HCT116 (cell line): ENCODE results near the gene NUCB1. TPM values are rescaled to one million over a fixed set of nuclear protein-coding genes. Genes with fewer than 3 reads are reported as not detected.

Experiments
- ATAC-seq: fragments of 200-7000 bp; cut with Tn5 transposase; 2 replicates; pipeline ENCODE4 v1.9.1; 2020; ENCODE audit warnings: mild to moderate bottlenecking, moderate library complexity
- BruUV-seq: library from RNA; stranded (reverse); fragments of 400-500 nt; replicated peaks from 2 replicates; lab custom pipeline; 2021; lab: Mats Ljungman, UMichigan
- CTCF ChIA-PET: fragments of 300-600 bp; sonication (Branson Sonifier 250); formaldehyde crosslinking; loops from one replicate; lab custom pipeline; 2021; ENCODE audit warnings: antibody characterized with exemption; lab: Charles Lee
- POLR2A ChIA-PET: fragments of 300-600, 350-600 bp; sonication (Branson Sonifier 250); formaldehyde crosslinking; loops from one replicate; lab custom pipeline; 2021; ENCODE audit warnings: antibody characterized with exemption; lab: Charles Lee
- RAD21 ChIA-PET, 2 experiments: fragments of 300-600 bp; sonication (Branson Sonifier 250); formaldehyde crosslinking; loops; one replicate each; lab custom pipeline; 2023; ENCODE audit warnings: low total read pairs in 2 of 2; ENCODE audit not compliant: uncharacterized antibody in 2 of 2, unreplicated experiment in 2 of 2, low non-redundant PET in 1 of 2; lab: Charles Lee
- DNase-seq: peaks from one replicate; pipeline ENCODE4 v3.0.0-alpha.2; 2010; ENCODE audit warnings: low read depth, low spot score
- H2AFZ ChIP-seq: fragments of 200-600 bp; shearing (Covaris generic), sonication (generic); 2 replicates; pipeline ENCODE4 v1.6.1; 2017; ENCODE audit warnings: low read depth, mixed run types, mixed read lengths, antibody characterized with exemption, low read length; ENCODE audit not compliant: poor library complexity, severe bottlenecking
- H3K27ac ChIP-seq: 2 replicates; pipeline ENCODE4 v1.5.1; 2012; ENCODE audit warnings: low read depth, low read length
- H3K27me3 ChIP-seq: fragments of 200-600 bp; sonication (generic); 2 replicates; pipeline ENCODE4 v1.6.1; 2016; ENCODE audit warnings: mixed run types, low read length, mixed read lengths; ENCODE audit not compliant: insufficient read depth
- H3K36me3 ChIP-seq, 2 experiments: fragments of 200-500 bp in 1 of 2; fragments of 200-600 bp in 1 of 2; sonication (Bioruptor generic) in 1 of 2; sonication (generic) in 1 of 2; 2 replicates each; pipeline versions ENCODE4 v1.5.1 to v1.6.1; 2014 to 2016; ENCODE audit warnings: low read length in 2 of 2, inconsistent platforms in 1 of 2, mixed read lengths in 1 of 2, mixed run types in 1 of 2; ENCODE audit not compliant: insufficient read depth in 2 of 2, control insufficient read depth in 1 of 2
- H3K4me1 ChIP-seq, 2 experiments: fragments of 200-600 bp in 1 of 2; sonication (generic) in 1 of 2; 2 replicates each; pipeline versions ENCODE4 v1.5.1 to v1.6.1; 2012 to 2017; ENCODE audit warnings: low read length in 2 of 2, inconsistent platforms in 1 of 2, mild to moderate bottlenecking in 1 of 2, mixed read lengths in 1 of 2, mixed run types in 1 of 2, moderate library complexity in 1 of 2; ENCODE audit not compliant: insufficient read depth in 2 of 2, control insufficient read depth in 1 of 2
- H3K4me2 ChIP-seq: fragments of 200-600 bp; sonication (generic); 2 replicates; pipeline ENCODE4 v1.6.1; 2017; ENCODE audit warnings: mixed run types, low read length, mixed read lengths
- H3K4me3 ChIP-seq, 2 experiments: fragments of 200-600 bp in 1 of 2; sonication (generic) in 1 of 2; replicated peaks in 1 of 2; 2 replicates each; pipeline ENCODE4 v1.5.1; 2011 to 2016; ENCODE audit warnings: low read length in 2 of 2, control low read depth in 1 of 2, low read depth in 1 of 2, mild to moderate bottlenecking in 1 of 2, mixed read lengths in 1 of 2, mixed run types in 1 of 2
- H3K79me2 ChIP-seq: fragments of 200-600 bp; sonication (generic); 2 replicates; pipeline ENCODE4 v1.6.1; 2017; ENCODE audit warnings: mild to moderate bottlenecking, mixed run types, low read length, moderate library complexity, mixed read lengths; ENCODE audit not compliant: insufficient read depth
- H3K9ac ChIP-seq: fragments of 200-600 bp; sonication (generic); 2 replicates; pipeline ENCODE4 v1.6.1; 2016; ENCODE audit warnings: low read length, mixed read lengths
- H3K9me2 ChIP-seq: fragments of 200-600 bp; sonication (generic), shearing (Covaris generic); 2 replicates; pipeline ENCODE4 v1.6.1; 2017; ENCODE audit warnings: mixed run types, mild to moderate bottlenecking, moderate library complexity; ENCODE audit not compliant: insufficient read depth
- H3K9me3 ChIP-seq, 2 experiments: fragments of 200-500 bp in 1 of 2; fragments of 200-600 bp in 1 of 2; sonication (Bioruptor generic) in 1 of 2; sonication (generic) in 1 of 2; 2 replicates each; pipeline ENCODE4 v1.6.1; 2014 to 2017; ENCODE audit warnings: low read length in 2 of 2, mixed read lengths in 2 of 2, inconsistent platforms in 1 of 2, low read depth in 1 of 2, mild to moderate bottlenecking in 1 of 2, mixed run types in 1 of 2, moderate library complexity in 1 of 2; ENCODE audit not compliant: control insufficient read depth in 1 of 2, insufficient read depth in 1 of 2
- H4K20me1 ChIP-seq: fragments of 200-600 bp; sonication (generic), shearing (Covaris generic); 2 replicates; pipeline ENCODE4 v1.6.1; 2017; ENCODE audit warnings: mixed run types, mild to moderate bottlenecking, moderate library complexity; ENCODE audit not compliant: insufficient read depth
- EGR1 ChIP-seq: IDR thresholded peaks from 2 replicates; pipeline ENCODE4 v1.6.1; 2012; ENCODE audit warnings: low read depth
- EZH2phosphoT487 ChIP-seq: fragments of 200-600 bp; IDR thresholded peaks from 2 replicates; pipeline ENCODE4 v1.6.1; 2018; ENCODE audit warnings: antibody characterized with exemption, borderline replicate concordance
- MAX ChIP-seq: IDR thresholded peaks from 2 replicates; pipeline ENCODE4 v1.6.1; 2012
- POLR2AphosphoS5 ChIP-seq: IDR thresholded peaks from 2 replicates; pipeline ENCODE4 v1.6.1; 2011; ENCODE audit warnings: mild to moderate bottlenecking, low read depth, low read length, moderate library complexity
- REST ChIP-seq: IDR thresholded peaks from 2 replicates; pipeline ENCODE4 v1.6.1; 2012; ENCODE audit warnings: low read depth
- SP1 ChIP-seq: IDR thresholded peaks from 2 replicates; pipeline ENCODE4 v1.6.1; 2012; ENCODE audit warnings: low read depth
- SRF ChIP-seq: IDR thresholded peaks from 2 replicates; pipeline ENCODE4 v1.6.1; 2012; ENCODE audit warnings: low read depth
- TCF7L2 ChIP-seq: IDR thresholded peaks from 2 replicates; pipeline ENCODE4 v1.7.0; 2011; ENCODE audit warnings: borderline replicate concordance, inconsistent platforms; ENCODE audit not compliant: insufficient read depth, insufficient read length; ENCODE audit errors: extremely low read depth
- ZBTB33 ChIP-seq: IDR thresholded peaks from 2 replicates; pipeline ENCODE4 v1.6.1; 2011; ENCODE audit warnings: mild to moderate bottlenecking, low read length, moderate library complexity; ENCODE audit not compliant: insufficient replicate concordance; ENCODE audit errors: extremely low read depth
- intact Hi-C: fragments of 100-400 bp; cut with micrococcal nuclease; formaldehyde crosslinking; loops from 2 replicates; pipeline ENCODE4 v1.10.0; 2022
- total RNA-seq: library from RNA; stranded (reverse); gene quantifications from one replicate; pipeline ENCODE4 v1.2.1, GENCODE V29; 2021; ENCODE audit not compliant: unreplicated experiment

Gene NUCB1
- total RNA-seq, 1 experiment from 2014 or later: 88.8 TPM

- BruUV-seq: TSS peak; percentile 56
- TF ChIP-seq SRF (no peak), SP1 (no peak), EGR1 (no peak), TCF7L2 (no peak), POLR2AphosphoS5 (no peak), ZBTB33 (no peak), EZH2phosphoT487 (no peak), MAX (no peak), REST (no peak)
- H3K36me3 ChIP-seq: peaks cover 2 to 3% of the 10 kb centered on the region in 2 experiments; a peak in 1 of 4 replicates
- no peaks in the 10 kb centered on the region for H3K79me2 ChIP-seq
- no peaks in the 10 kb centered on the region for H3K27me3 ChIP-seq
- no peaks in the 10 kb centered on the region for H4K20me1 ChIP-seq
- no peak overlapping the region for H3K4me3 ChIP-seq
- POLR2A ChIA-PET: no interaction called here
- H3K27ac ChIP-seq: no peak overlapping the region
- peaks cover 20 to 35% of the 10 kb centered on the region in 2 experiments for H3K4me1 ChIP-seq
- CTCF ChIA-PET: no interaction called here
- H3K9me2 ChIP-seq: no peaks in the 10 kb centered on the region
- DNase-seq (no peak), ATAC-seq (no peak)
- RAD21 ChIA-PET: no interaction called here
- intact Hi-C loops: no loop called here
- no peaks in the 10 kb centered on the region for H3K9me3 ChIP-seq
- no peak overlapping the region for H3K4me2 ChIP-seq
- no peak overlapping the region for H2AFZ ChIP-seq
- no peak overlapping the region for H3K9ac ChIP-seq
These were observed 22.7 kb downstream of the NUCB1 start for GRCh38 chr19:48922548-48923490.
